G401 (cell line): ENCODE data around the gene CISTR. TPM values are rescaled to one million over a fixed set of nuclear protein-coding genes. Genes with fewer than 3 reads are reported as not detected.

Experiments
- DNase-seq: peaks from one replicate; pipeline ENCODE4 v3.0.0-alpha.2; 2015; ENCODE audit warnings: low spot score
- in situ Hi-C: cut with HindIII; loops from 2 replicates; pipeline ENCODE4 v1.10.0; 2016; ENCODE audit warnings: low sequenced_read_pairs, mixed read lengths
- total RNA-seq: library from RNA; depleted of rRNA; stranded (reverse); fragments of >200 nt; shearing (Covaris generic); gene quantifications from 2 replicates; pipeline ENCODE4 v1.2.3, GENCODE V29; 2014; rRNA removed

CISTR gene
- total RNA-seq, 1 experiment from 2014 or later: not detected

DNA sequence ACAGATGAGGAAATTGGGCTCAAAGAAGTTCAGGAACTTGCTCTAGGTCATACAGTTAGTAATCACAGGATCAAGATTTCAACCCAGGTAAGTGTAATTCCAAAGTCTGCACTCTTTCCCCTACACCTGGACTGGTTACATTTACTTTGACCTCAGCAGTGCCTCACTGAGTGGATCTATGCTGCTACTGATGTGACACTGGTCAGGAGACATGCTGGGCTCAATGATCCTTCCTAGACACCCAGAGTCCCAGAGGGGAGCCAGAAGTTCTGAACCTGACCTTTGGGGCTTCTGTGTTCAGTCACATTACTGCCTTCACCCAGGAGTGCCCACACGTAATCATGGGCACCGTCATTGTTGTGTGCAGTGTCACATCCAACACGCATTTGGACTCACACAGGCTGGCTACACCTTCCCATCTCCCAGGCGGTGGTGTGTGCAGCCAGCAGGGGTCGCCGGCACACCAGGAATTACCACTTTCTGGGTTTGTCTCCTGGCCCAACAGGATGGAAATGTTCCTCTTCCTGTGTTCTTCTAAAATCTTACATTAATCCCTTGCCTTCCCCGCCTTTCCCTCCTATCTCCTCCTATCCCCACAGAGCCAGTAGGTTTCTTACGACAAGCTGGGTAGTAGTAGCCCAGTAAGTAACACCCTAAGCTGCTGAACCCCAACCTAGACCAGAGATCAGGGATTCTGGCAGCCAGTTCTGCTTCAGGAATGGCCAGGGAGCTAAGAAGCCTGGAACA is 50.1 kb downstream of the CISTR start:
- DNase-seq: peak; percentile 89
- in situ Hi-C loops: no loop called here

DNA sequence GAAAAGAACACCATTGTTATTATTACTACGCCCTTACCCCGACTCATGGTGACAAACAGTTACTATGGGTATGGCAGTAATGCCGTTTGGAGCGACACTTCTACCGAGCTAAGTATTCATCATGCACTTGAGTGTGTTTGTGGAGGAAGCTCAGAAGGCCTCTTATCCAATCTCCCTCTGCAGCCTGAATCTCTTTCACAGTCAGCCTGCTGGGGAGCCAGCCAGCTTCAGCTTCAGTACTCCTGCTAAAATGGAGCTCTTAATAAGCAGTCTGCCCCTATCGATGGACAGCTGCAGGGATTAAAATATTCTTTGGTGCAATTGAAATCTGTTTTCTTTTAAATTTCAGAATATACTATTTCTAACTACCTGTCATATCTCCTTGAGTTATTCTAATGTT is 51.2 kb downstream of the CISTR start:
- in situ Hi-C loops: no loop called here
- DNase-seq: peak; percentile 50

DNA sequence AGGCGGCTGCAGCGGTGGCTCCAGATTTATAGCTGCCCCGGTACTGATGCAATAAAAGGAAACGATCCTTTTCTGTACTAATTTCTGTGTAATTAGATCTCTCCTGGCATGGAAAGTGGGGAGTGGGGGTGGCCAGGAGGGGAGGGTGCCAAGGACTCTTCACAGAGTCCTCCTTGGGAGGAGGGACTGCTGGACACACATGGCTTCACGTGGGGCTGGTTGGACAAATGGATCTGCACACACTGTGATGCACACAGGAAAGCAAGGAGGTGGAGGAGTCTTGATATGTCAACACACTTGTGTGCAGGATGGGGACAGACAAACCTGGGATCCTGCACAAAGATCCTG is 52.1 kb downstream of the CISTR start:
- in situ Hi-C loops: no loop called here
- DNase-seq: no peak

DNA sequence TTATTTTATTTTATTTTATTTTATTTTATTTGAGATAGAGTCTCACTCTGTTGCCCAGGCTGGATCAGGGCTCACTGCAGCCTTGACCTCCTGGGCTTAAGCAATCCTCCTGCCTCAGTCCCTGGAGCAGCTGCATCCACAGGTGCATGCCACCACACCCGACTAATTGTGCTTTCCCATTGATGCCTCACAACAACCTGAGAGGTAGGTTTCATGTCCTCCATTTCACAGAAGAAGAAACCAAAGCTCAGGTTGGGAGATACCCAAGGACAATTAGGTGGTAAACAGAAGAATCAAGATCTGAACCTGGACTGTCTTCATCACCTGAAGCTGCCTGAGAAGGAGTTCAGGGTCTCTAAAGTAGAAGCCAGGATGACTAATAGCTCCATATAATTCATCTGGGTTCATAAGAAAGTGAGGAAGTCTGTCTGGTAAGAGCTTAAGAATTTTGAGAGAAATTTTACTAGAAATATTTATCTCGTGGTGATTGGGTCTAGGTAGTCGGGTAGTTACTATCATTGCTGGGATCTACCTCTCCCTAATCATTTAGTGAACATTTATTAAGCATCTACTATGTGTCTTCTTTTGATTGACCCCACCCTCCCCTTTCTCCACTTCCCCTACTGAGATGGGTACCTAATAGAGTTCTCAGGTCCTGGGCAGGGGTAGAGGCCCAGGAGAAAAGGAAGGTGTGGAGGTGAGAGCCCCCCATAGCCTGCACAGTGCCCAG is 52.7 kb downstream of the CISTR start:
- no peak for DNase-seq
- in situ Hi-C loops: no loop called here

DNA sequence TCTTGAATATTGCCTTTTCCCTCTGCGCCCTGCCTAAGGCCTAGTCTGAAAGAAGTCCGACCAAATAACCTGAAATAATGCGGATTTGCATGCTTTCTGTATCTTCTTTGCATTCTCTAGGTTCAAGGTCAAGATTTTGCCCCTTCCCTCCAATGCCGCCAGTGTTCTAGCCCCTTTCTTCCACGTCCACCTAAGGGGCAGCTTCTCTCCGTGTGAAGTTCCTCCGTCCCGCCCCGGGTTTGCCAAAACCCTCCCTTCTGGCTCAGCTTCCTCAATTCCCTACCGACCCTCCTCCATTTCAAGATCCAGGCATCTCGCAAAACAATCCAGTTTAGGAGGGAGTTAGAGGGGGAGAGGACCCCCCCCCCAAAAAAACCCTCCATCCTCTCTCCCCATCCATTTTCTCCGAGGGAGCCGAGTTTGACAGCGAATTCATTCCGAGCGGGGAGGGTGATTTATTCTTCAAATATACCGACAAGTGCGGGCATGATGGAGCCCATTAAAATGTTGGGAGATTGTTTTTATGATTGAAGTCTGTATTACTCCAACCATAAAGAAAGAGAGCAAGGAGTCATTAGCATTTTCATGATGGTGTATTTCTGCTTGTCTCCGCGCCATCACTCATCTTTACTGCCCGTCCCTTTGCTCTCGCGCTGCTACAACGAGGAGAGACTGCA is 55.0 kb downstream of the CISTR start:
- DNase-seq: no peak
- in situ Hi-C loops: no loop called here

Other genes with a start within 250 kb of the CISTR start
- gene NPFF, start 244.5 kb downstream of the CISTR start, total RNA-seq: 10.7 TPM in 1 of 2 replicates, not detected in the other
- 11.6 and 12.4 TPM in 2 replicates for gene ATF7, start 125.6 kb downstream of the CISTR start, total RNA-seq
- gene ATP5MC2, start 75.9 kb downstream of the CISTR start, total RNA-seq: 219 and 225 TPM in 2 replicates
- 232 and 250 TPM in 2 replicates for gene CALCOCO1, start 24.5 kb downstream of the CISTR start, total RNA-seq
- 8.2 and 13.2 TPM in 2 replicates for gene HOXC13, start 186.9 kb upstream of the CISTR start, total RNA-seq
- gene HOXC12, start 202.9 kb upstream of the CISTR start, total RNA-seq: not detected in 2 replicates
- gene HOXC11, start 221.1 kb upstream of the CISTR start, total RNA-seq: 2.1 and 2.3 TPM in 2 replicates
- gene HOTAIR, start 223.0 kb upstream of the CISTR start, total RNA-seq: 4.1 and 15.0 TPM in 2 replicates
- gene HOXC10, start 233.2 kb upstream of the CISTR start, total RNA-seq: 16.7 and 48.6 TPM in 2 replicates
- 17.3 and 18.7 TPM in 2 replicates for gene HOXC9, start 248.2 kb upstream of the CISTR start, total RNA-seq